SK-N-SH (cell line): ENCODE results near the gene CCDC88C. TPM values are rescaled to one million over a fixed set of nuclear protein-coding genes. Genes with fewer than 3 reads are reported as not detected.

Experiments used
- CTCF ChIA-PET: fragments of 300-600, 350-600 bp; formaldehyde crosslinking; extraction: SDS; loops from one replicate; lab custom pipeline; 2021; lab: Yijun Ruan, JAX
- POLR2A ChIA-PET: fragments of 350-600 bp; sonication (Branson Sonifier 250); formaldehyde crosslinking; extraction: SDS; loops from one replicate; lab custom pipeline; 2020; ENCODE audit warnings: antibody characterized with exemption, inconsistent platforms; lab: Yijun Ruan, JAX
- DNase-seq: peaks from one replicate; pipeline ENCODE4 v3.0.0; 2012
- H2AFZ ChIP-seq: fragments of 200-600 bp; sonication (generic); 2 replicates; pipeline ENCODE4 v1.8.1; 2016; ENCODE audit warnings: antibody characterized with exemption, mild to moderate bottlenecking, low read depth
- H3F3A ChIP-seq: fragments of 200-600 bp; sonication (generic); replicated peaks from 2 replicates; pipeline ENCODE3; 2016; ENCODE audit warnings: antibody characterized with exemption, mild to moderate bottlenecking; ENCODE audit not compliant: insufficient read depth
- H3K27ac ChIP-seq, 2 experiments: fragments of 200-500 bp in 1 of 2; fragments of 200-600 bp in 1 of 2; sonication (Bioruptor generic) in 1 of 2; sonication (generic), shearing (Covaris generic) in 1 of 2; 2 replicates each; pipeline versions ENCODE4 v1.5.1 to v1.6.1; 2014 to 2016; ENCODE audit warnings: low read depth in 2 of 2, inconsistent platforms in 1 of 2, low read length in 1 of 2, mild to moderate bottlenecking in 1 of 2, mixed read lengths in 1 of 2
- H3K27me3 ChIP-seq: fragments of 200-600 bp; sonication (generic), shearing (Covaris generic); 2 replicates; pipeline ENCODE4 v1.6.1; 2016; ENCODE audit warnings: mixed run types; ENCODE audit not compliant: insufficient read depth
- H3K36me3 ChIP-seq, 2 experiments: fragments of 200-500 bp in 1 of 2; fragments of 200-600 bp in 1 of 2; sonication (Bioruptor generic) in 1 of 2; sonication (generic) in 1 of 2; replicated peaks in 1 of 2; 2 replicates each; pipeline versions ENCODE3 to v1.5.1; 2014 to 2016; ENCODE audit warnings: low read length in 1 of 2, mild to moderate bottlenecking in 1 of 2; ENCODE audit not compliant: insufficient read depth in 2 of 2, control insufficient read depth in 1 of 2
- H3K4me1 ChIP-seq, 2 experiments: fragments of 200-500 bp in 1 of 2; fragments of 200-600 bp in 1 of 2; sonication (Bioruptor generic) in 1 of 2; sonication (generic), shearing (Covaris generic) in 1 of 2; 2 replicates each; pipeline versions ENCODE4 v1.5.1 to v1.6.1; 2014 to 2016; ENCODE audit warnings: low read depth in 1 of 2, low read length in 1 of 2, mixed run types in 1 of 2; ENCODE audit not compliant: insufficient read depth in 2 of 2, control insufficient read depth in 1 of 2
- H3K4me2 ChIP-seq: fragments of 200-600 bp; sonication (generic), shearing (Covaris generic); 2 replicates; pipeline ENCODE4 v1.6.1; 2017; ENCODE audit warnings: mixed run types
- H3K4me3 ChIP-seq, 2 experiments: fragments of 200-500 bp in 1 of 2; fragments of 200-600 bp in 1 of 2; sonication (Bioruptor generic) in 1 of 2; sonication (generic), shearing (Covaris generic) in 1 of 2; 2 replicates each; pipeline versions ENCODE4 v1.5.1 to v1.8.1; 2014 to 2016; ENCODE audit warnings: low read depth in 2 of 2, inconsistent platforms in 1 of 2, low read length in 1 of 2, mild to moderate bottlenecking in 1 of 2, mixed read lengths in 1 of 2, moderate library complexity in 1 of 2
- H3K79me2 ChIP-seq: fragments of 200-600 bp; sonication (generic); 2 replicates; pipeline ENCODE4 v1.8.1; 2017; ENCODE audit warnings: mild to moderate bottlenecking; ENCODE audit not compliant: insufficient read depth
- H3K9ac ChIP-seq: fragments of 200-600 bp; sonication (generic); 2 replicates; pipeline ENCODE4 v1.6.1; 2017; ENCODE audit warnings: mixed run types
- H3K9me2 ChIP-seq: fragments of 200-600 bp; sonication (generic); 2 replicates; pipeline ENCODE4 v1.6.1; 2017; ENCODE audit warnings: mixed run types
- H3K9me3 ChIP-seq: fragments of 200-600 bp; sonication (generic); 2 replicates; pipeline ENCODE4 v1.6.1; 2017; ENCODE audit warnings: mixed run types, mild to moderate bottlenecking, moderate library complexity
- H4K20me1 ChIP-seq: fragments of 200-600 bp; sonication (generic); 2 replicates; pipeline ENCODE4 v1.6.1; 2017; ENCODE audit warnings: mild to moderate bottlenecking, mixed run types; ENCODE audit not compliant: insufficient read depth
- CTCF ChIP-seq: fragments of 200-600 bp; sonication (generic); IDR thresholded peaks from 2 replicates; pipeline ENCODE4 v1.6.1; 2017; ENCODE audit warnings: antibody characterized with exemption, mild to moderate bottlenecking, moderate library complexity
- ELF1 ChIP-seq: IDR thresholded peaks from 2 replicates; pipeline ENCODE4 v1.4.0; 2012
- FOSL2 ChIP-seq: IDR thresholded peaks from 2 replicates; pipeline ENCODE4 v1.4.0; 2012; ENCODE audit warnings: low read depth, mild to moderate bottlenecking, moderate library complexity, borderline replicate concordance
- FOXJ3 ChIP-seq: sonication (generic); formaldehyde crosslinking; IDR thresholded peaks from 2 replicates; pipeline ENCODE4 v1.5.1; 2020; ENCODE audit warnings: mild to moderate bottlenecking, missing genetic modification reagents
- FOXM1 ChIP-seq: IDR thresholded peaks from 2 replicates; pipeline ENCODE4 v1.4.0; 2012; ENCODE audit warnings: low read depth, mild to moderate bottlenecking
- IRF3 ChIP-seq: fragments of 150-350 bp; IDR thresholded peaks from 2 replicates; pipeline ENCODE4 v1.6.1; 2016; ENCODE audit warnings: mild to moderate bottlenecking, low read depth, low read length
- MAX ChIP-seq: IDR thresholded peaks from 2 replicates; pipeline ENCODE4 v1.4.0; 2012; ENCODE audit warnings: low read depth
- MXI1 ChIP-seq: IDR thresholded peaks from 2 replicates; pipeline ENCODE4 v1.6.1; 2012; ENCODE audit warnings: mild to moderate bottlenecking, low read depth, low read length, improper control_type of control experiment
- NRF1 ChIP-seq: IDR thresholded peaks from 2 replicates; pipeline ENCODE4 v1.6.1; 2012; ENCODE audit warnings: low read depth, mild to moderate bottlenecking, low read length
- RAD21 ChIP-seq: IDR thresholded peaks from 2 replicates; pipeline ENCODE4 v1.6.1; 2012; ENCODE audit warnings: mild to moderate bottlenecking, low read length
- RCOR1 ChIP-seq: fragments of 150-350 bp; IDR thresholded peaks from 2 replicates; pipeline ENCODE4 v1.6.1; 2017; ENCODE audit warnings: antibody characterized with exemption, low read length
- TCF12 ChIP-seq: IDR thresholded peaks from 2 replicates; pipeline ENCODE4 v1.4.0; 2012
- YY1 ChIP-seq: IDR thresholded peaks from 2 replicates; pipeline ENCODE4 v1.4.0; 2012; ENCODE audit warnings: low read depth, mild to moderate bottlenecking
- WGBS: methylation state at CpG from one replicate; pipeline ENCODE4 v1.1.6; 2017; ENCODE audit warnings: low lambda C conversion rate; 5-methylcytosine and 5-hydroxymethylcytosine counted together
- polyA plus RNA-seq, 3 experiments: library from polyadenylated mRNA; depleted of rRNA; stranded (reverse); fragments of >200 nt; gene quantifications; 2 replicates each; pipeline ENCODE4 v1.2.3, GENCODE V29; 2012

Gene CCDC88C
- polyA plus RNA-seq, 1 of the 3 experiments (the other 2 are of a cell fraction), result 0.39 TPM

DNA sequence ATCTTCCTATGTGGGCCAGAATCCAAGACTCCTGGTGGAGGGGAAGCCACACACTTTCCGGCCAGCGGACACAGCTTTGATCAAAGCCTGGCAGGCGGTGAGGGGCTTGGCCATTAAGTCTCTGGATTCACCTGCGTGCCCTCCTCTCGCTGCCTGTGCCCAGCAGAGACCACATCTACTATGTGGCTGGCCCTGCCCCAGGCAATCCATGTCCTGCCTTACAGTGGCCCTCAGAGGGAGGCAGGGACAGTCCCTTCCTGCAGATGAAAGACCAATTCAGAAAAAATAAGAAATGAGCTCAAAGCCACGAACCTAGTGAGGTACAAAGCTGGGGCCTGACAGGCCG is 90.4 kb downstream of the CCDC88C start:
- POLR2A ChIA-PET, result interaction anchor here (0.6 kb wide), 1 partner anchor 83 kb away, joined by 3 read pairs; no protein-coding TSS in a partner anchor
- H3K4me3 ChIP-seq, result no peak overlapping the region
- no peaks in the 10 kb centered on the region for H3K9me2 ChIP-seq
- no peaks in the 10 kb centered on the region for H3K36me3 ChIP-seq
- no peaks in the 10 kb centered on the region for H3K79me2 ChIP-seq
- no peak overlapping the region; a peak in 1 of 4 replicates for H3K27ac ChIP-seq
- no peaks in the 10 kb centered on the region for H3K27me3 ChIP-seq
- no peak overlapping the region for H2AFZ ChIP-seq
- no peaks in the 10 kb centered on the region for H3K9me3 ChIP-seq
- no peak for DNase-seq
- H3F3A ChIP-seq, result no peaks in the 10 kb centered on the region
- CTCF ChIA-PET, result interaction anchor here (1.2 to 16.0 kb wide), 3 partner anchors 47 to 90 kb away, joined by 4 to 300 read pairs (median 154); partner anchors contain the start of gene CCDC88C
- H4K20me1 ChIP-seq, result no peaks in the 10 kb centered on the region
- peaks cover 0 to 50% of the 10 kb centered on the region in 2 experiments; a peak in 1 of 4 replicates for H3K4me1 ChIP-seq
- WGBS, result 79% methylated on average over 6 of the region's 7 CpGs
- TF ChIP-seq MAX (no peak), CTCF (no peak), NRF1 (no peak), RCOR1 (no peak), YY1 (no peak), ELF1 (no peak), MXI1 (no peak), TCF12 (no peak), RAD21 (no peak), FOXM1 (no peak)
- no peak overlapping the region for H3K4me2 ChIP-seq
- H3K9ac ChIP-seq, result no peak overlapping the region

- Histone ChIP-seq H3K4me2 (no peak overlapping the region), H3K36me3 (no peaks in the 10 kb centered on the region), H3K79me2 (no peaks in the 10 kb centered on the region), H3K9me3 (no peaks in the 10 kb centered on the region), H3F3A (no peaks in the 10 kb centered on the region), H3K9me2 (no peaks in the 10 kb centered on the region), H3K4me3 (no peak overlapping the region), H3K27ac (no peak overlapping the region), H3K4me1 (peaks cover 0 to 54% of the 10 kb centered on the region in 2 experiments; a peak in 1 of 4 replicates), H4K20me1 (no peaks in the 10 kb centered on the region), H3K27me3 (no peaks in the 10 kb centered on the region), H2AFZ (no peak overlapping the region), H3K9ac (no peak overlapping the region)
- ChIA-PET POLR2A (interaction anchor here (0.6 kb wide), 1 partner anchor 84 kb away, joined by 3 read pairs; no protein-coding TSS in a partner anchor), CTCF (interaction anchor here (0.7 to 16.0 kb wide), 5 partner anchors 16 to 425 kb away, joined by 3 to 300 read pairs (median 4); partner anchors contain the start of gene CCDC88C)
- WGBS, result 90% methylated on average over 12 of the region's 14 CpGs
- TF ChIP-seq RCOR1 (no peak), FOSL2 (no peak), FOXJ3 (CRISPR knock-in tag) (no peak), IRF3 (no peak)
- DNase-seq, result no peak
Measured at GRCh38 chr14:91326514-91327249, 90.9 kb downstream of the CCDC88C start.
